Ovary (tissue), 9 donors: Measurements from ENCODE around the gene RAD52. TPM values are rescaled to one million over a fixed set of nuclear protein-coding genes. Genes with fewer than 3 reads are reported as not detected.

Experiments
- DNase-seq, 5 donors: peaks; one replicate each; pipeline ENCODE4 v3.0.0-alpha.2; 2019 to 2020
- H3K27ac ChIP-seq, 2 donors: fragments of 200-600 bp; one replicate each; pipeline versions ENCODE4 v1.5.1 to v1.8.0; 2019 to 2022
- H3K27me3 ChIP-seq: fragments of 200-600 bp; one replicate; pipeline ENCODE4 v1.8.0; 2022
- H3K36me3 ChIP-seq: fragments of 200-600 bp; sonication (generic); one replicate; pipeline ENCODE4 v1.5.1; 2019
- H3K4me1 ChIP-seq: one replicate; pipeline ENCODE4 v1.8.1; 2013; ENCODE audit warnings: mild to moderate bottlenecking, moderate library complexity; ENCODE audit not compliant: insufficient read depth
- H3K4me3 ChIP-seq: fragments of 200-600 bp; sonication (generic); one replicate; pipeline ENCODE4 v1.5.1; 2017
- H3K9me3 ChIP-seq, 2 donors: fragments of 200-600 bp in 1 of 2; sonication (generic) in 1 of 2; one replicate each; pipeline versions ENCODE4 v1.5.1 to v1.8.1; 2013 to 2019; ENCODE audit warnings: mild to moderate bottlenecking in 1 of 2, moderate library complexity in 1 of 2
- EP300 ChIP-seq: sonication (generic); formaldehyde crosslinking; IDR thresholded peaks from one replicate; pipeline ENCODE4 v1.6.1; 2017; ENCODE audit warnings: antibody characterized with exemption
- POLR2A ChIP-seq: fragments of 450-650 bp; IDR thresholded peaks from one replicate; pipeline ENCODE4 v1.6.1; 2017; ENCODE audit warnings: antibody characterized with exemption, mild to moderate bottlenecking, moderate library complexity
- WGBS, 3 donors: extraction: QIAGEN DNeasy Blood & Tissue Kit in 1 of 3; methylation state at CpG; one replicate each; pipeline versions ENCODE4 v1.1.5 to v1.1.7; 2013 to 2017; 5-methylcytosine and 5-hydroxymethylcytosine counted together
- intact Hi-C, 4 donors: fragments of 100-400 bp; cut with DNase I; formaldehyde crosslinking; loops; one replicate each; pipeline versions ENCODE4 v1.11.0 to v1.15.1; 2022 to 2023
- polyA plus RNA-seq, 2 donors: library from polyadenylated mRNA; stranded (reverse); fragments of 200-250 nt in 1 of 2; fragments of 350-450 nt in 1 of 2; fragmentation: Illumina TruSeq in 1 of 2; extraction: RNeasy Lipid Tissue Mini Kit (QIAGEN cat#74804) in 1 of 2; gene quantifications; one replicate each; pipeline ENCODE4 v1.2.3, GENCODE V29; 2013 to 2014
- total RNA-seq, 7 donors: library from RNA; depleted of rRNA in 2 of 7; stranded (reverse); fragments of >200 nt in 2 of 7; fragmentation: NEBNext Ultra II Directional in 3 of 7; extraction: Animal tissue kit (Norgen Biotek cat#: 25700) in 3 of 7; gene quantifications; one replicate each; pipeline versions ENCODE4 v1.1.0 to v1.2.4, GENCODE V29; 2016 to 2023
- TF ChIP-seq, protein P1 (sequence below), 3 donors: fragments of 450-650 bp in 2 of 3; fragments of 200-600 bp in 1 of 3; IDR thresholded peaks; one replicate each; pipeline versions ENCODE4 v1.5.1 to v1.8.0; 2016 to 2022; ENCODE audit warnings: antibody characterized with exemption in 3 of 3, mild to moderate bottlenecking in 1 of 3
- donor health status: DM: no; HTN: no; CAD: no; lungs with moderate emphysema.
- donor health status: DM: no; HTN: no; CAD: no.
- donor health status: Bipolar disorder and iron deficiency.
- donor health status: DM: yes; HTN: yes; CAD: no.
- donor health status: DM: no; HTN: no; CAD: no.
- donor health status: DM: yes; HTN: yes; CAD: no.

Gene RAD52
- total and polyA plus RNA-seq, 9 donors, result 8.9 to 20.2 (median 13.0) TPM

DNA sequence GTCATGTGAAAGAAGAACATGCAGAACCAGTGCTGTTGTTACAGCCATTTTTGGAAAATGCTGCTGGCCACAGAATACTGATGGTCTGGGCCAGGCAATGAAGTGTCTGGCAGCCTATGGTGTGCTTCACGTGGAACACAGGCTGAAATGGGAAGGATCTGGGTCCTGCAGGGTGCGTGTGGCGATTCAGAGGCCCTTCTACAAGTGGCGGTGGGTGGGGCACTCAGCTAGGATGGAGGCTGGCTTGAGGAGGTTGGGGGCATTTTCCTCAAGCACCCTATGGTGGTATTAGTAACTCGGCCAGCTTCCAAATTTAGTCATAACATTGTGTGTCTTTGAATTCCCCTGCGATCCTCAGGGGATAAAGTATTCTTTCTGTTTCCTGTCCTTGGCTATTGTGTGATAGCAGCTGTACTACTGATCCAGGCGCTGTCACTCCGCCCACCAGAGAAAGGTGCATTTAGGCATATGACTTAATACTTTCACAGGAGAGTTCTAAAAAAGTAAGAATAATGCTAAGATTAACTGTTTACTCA lies 9.2 kb upstream of the RAD52 start:
- WGBS, 3 donors, result 49 to 58% (median 57%) methylated on average over 8 of the region's 8 CpGs
- H3K27ac ChIP-seq, result no peak overlapping the region
- H3K27me3 ChIP-seq, result no peaks in the 10 kb centered on the region
- no peaks in the 10 kb centered on the region for H3K36me3 ChIP-seq
- no peak for DNase-seq
- H3K4me3 ChIP-seq, result no peak overlapping the region
- no peaks in the 10 kb centered on the region for H3K4me1 ChIP-seq
- intact Hi-C loops, result no loop called here
- no peaks in the 10 kb centered on the region for H3K9me3 ChIP-seq
- TF ChIP-seq EP300 (no peak), POLR2A (no peak)
- TF ChIP-seq, protein P1, sequence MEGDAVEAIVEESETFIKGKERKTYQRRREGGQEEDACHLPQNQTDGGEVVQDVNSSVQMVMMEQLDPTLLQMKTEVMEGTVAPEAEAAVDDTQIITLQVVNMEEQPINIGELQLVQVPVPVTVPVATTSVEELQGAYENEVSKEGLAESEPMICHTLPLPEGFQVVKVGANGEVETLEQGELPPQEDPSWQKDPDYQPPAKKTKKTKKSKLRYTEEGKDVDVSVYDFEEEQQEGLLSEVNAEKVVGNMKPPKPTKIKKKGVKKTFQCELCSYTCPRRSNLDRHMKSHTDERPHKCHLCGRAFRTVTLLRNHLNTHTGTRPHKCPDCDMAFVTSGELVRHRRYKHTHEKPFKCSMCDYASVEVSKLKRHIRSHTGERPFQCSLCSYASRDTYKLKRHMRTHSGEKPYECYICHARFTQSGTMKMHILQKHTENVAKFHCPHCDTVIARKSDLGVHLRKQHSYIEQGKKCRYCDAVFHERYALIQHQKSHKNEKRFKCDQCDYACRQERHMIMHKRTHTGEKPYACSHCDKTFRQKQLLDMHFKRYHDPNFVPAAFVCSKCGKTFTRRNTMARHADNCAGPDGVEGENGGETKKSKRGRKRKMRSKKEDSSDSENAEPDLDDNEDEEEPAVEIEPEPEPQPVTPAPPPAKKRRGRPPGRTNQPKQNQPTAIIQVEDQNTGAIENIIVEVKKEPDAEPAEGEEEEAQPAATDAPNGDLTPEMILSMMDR (IDR thresholded peaks at IDR 0.05), result no peak

GRCh38 chr12:955939-956338 lies 6.4 kb upstream of the RAD52 start:
- no peaks in the 10 kb centered on the region for H3K27me3 ChIP-seq
- WGBS, 3 donors, result 91 to 95% (median 94%) methylated on average over 6 of the region's 6 CpGs
- TF ChIP-seq EP300, result no peak
- TF ChIP-seq, protein P1 (IDR thresholded peaks at IDR 0.05), result no peak
- no peak for TF ChIP-seq POLR2A
- no peaks in the 10 kb centered on the region for H3K9me3 ChIP-seq
- DNase-seq, result no peak
- no peak overlapping the region for H3K4me3 ChIP-seq
- intact Hi-C loops, result no loop called here
- H3K36me3 ChIP-seq, result no peaks in the 10 kb centered on the region
- no peak overlapping the region for H3K27ac ChIP-seq
- peaks cover 1% of the 10 kb centered on the region for H3K4me1 ChIP-seq

- no peak for TF ChIP-seq EP300
- TF ChIP-seq POLR2A, result no peak
- TF ChIP-seq, protein P1 (IDR thresholded peaks at IDR 0.05), result no peak
- Histone ChIP-seq H3K9me3 (no peaks in the 10 kb centered on the region), H3K27me3 (no peaks in the 10 kb centered on the region), H3K36me3 (no peaks in the 10 kb centered on the region), H3K4me3 (no peak overlapping the region), H3K27ac (no peak overlapping the region), H3K4me1 (peaks cover 4% of the 10 kb centered on the region)
- DNase-seq, result no peak
- intact Hi-C loops, result loop anchor here in 1 of 4 donors (5.0 kb wide), 1 partner anchor 33 kb away; no protein-coding TSS in a partner anchor
These were observed 5.2 kb upstream of the RAD52 start for GRCh38 chr12:954741-955140.

- Histone ChIP-seq H3K4me1 (peaks cover 4% of the 10 kb centered on the region), H3K4me3 (no peak overlapping the region), H3K9me3 (no peaks in the 10 kb centered on the region), H3K27ac (no peak overlapping the region), H3K27me3 (no peaks in the 10 kb centered on the region), H3K36me3 (no peaks in the 10 kb centered on the region)
- intact Hi-C loops, result loop anchor here in 1 of 4 donors (5.0 kb wide), 1 partner anchor 34 kb away; no protein-coding TSS in a partner anchor
- TF ChIP-seq POLR2A (no peak), EP300 (no peak)
- TF ChIP-seq, protein P1 (IDR thresholded peaks at IDR 0.05), result no peak
- no peak for DNase-seq
- WGBS, 3 donors, result 81 to 84% (median 82%) methylated on average over 7 of the region's 7 CpGs
These were observed 4.3 kb upstream of the RAD52 start for GRCh38 chr12:953776-954175.
